ENCODE results near the gene HABP2.

DNA sequence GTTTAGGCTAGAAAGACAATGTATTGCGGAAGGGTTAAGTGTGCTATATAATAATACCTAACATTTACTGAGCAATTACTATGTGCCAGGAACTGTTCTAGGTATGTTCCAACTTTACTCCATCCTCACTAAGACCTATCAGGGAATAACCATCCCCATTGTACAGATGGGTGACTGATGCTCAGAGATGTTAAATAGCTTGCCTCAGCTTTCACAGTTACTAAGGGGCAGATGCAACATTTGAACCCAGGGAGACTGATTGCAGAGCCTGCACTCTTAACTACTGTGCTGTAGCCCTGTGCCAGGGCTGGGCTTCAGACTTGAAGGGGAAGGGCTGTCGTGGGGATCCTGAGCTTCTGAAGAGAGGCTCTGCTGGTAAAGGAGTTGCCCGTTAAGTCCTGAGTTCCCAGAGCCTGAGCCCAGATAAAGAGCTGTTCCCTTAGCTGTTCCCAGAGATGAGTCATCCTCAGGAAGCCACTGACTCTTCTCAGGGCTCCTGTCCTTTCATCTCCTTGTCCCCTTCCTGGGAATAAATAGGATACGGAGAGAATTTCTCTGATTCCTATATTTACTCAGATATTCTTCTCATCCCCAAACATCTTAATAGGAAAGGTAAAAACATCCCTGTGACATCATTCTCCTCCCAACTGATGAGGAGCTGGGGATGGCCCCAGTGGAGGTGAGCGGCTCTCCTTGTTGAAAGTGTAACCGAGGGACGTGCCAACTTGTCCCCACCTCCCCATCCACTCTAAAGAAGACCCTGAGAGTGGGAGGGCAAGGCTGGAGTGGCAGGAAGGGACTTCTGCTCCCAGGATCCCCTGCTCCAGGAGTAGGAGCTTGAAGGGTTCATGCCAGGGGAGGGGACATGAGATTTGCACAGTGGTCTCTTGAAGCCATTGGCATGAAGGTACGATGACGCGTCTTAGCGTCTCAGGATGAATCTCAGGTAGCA lies 28.0 kb upstream of the HABP2 start:
- TF ChIP-seq, protein P1, sequence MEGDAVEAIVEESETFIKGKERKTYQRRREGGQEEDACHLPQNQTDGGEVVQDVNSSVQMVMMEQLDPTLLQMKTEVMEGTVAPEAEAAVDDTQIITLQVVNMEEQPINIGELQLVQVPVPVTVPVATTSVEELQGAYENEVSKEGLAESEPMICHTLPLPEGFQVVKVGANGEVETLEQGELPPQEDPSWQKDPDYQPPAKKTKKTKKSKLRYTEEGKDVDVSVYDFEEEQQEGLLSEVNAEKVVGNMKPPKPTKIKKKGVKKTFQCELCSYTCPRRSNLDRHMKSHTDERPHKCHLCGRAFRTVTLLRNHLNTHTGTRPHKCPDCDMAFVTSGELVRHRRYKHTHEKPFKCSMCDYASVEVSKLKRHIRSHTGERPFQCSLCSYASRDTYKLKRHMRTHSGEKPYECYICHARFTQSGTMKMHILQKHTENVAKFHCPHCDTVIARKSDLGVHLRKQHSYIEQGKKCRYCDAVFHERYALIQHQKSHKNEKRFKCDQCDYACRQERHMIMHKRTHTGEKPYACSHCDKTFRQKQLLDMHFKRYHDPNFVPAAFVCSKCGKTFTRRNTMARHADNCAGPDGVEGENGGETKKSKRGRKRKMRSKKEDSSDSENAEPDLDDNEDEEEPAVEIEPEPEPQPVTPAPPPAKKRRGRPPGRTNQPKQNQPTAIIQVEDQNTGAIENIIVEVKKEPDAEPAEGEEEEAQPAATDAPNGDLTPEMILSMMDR (IDR thresholded peaks at IDR 0.05; ENCODE audit: low read depth, low read length), result no peak
- TF ChIP-seq MAX (IDR thresholded peaks at IDR 0.05; ENCODE audit: low read depth, low read length) (no peak), POLR2A (IDR thresholded peaks at IDR 0.05; ENCODE audit: extremely low read depth, insufficient read length) (no peak)
